ENCODE results near the gene MECR.

Gene MECR

DNA sequence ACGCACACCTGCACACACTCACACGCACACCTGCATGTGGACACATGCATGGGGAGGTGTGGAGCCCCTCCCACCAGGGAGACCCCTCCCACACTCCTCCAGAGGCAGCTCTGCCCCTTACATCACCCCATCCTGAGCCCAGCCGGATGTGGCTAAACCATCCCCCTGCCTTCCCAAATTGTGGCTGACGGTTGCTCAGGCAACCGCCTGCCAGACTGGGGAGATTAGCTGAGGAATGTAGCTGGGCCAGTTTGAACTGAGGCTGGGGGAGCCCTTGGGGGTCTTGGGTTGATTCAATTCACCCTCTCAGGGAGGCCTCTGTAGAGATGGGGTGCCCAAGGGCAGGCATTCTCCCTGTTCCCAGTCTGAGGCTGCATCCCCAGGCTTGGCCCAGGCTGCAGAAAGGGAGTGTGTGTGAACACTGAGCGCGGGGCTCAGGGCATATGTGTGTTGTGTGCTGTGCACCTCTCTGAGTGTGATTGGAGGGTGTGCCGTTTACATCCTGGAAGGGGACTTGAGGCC is 18.5 kb upstream of the MECR start:
- H3K79me1 ChIP-seq (replicated peaks; ENCODE audit: low read length, poor library complexity, severe bottlenecking) = peaks cover 17% of the 10 kb centered on the region
- no peaks in the 10 kb centered on the region for H3K36me3 ChIP-seq (ENCODE audit: control insufficient read depth in 1 of 2, insufficient read depth in 2 of 2, low read depth in 1 of 2, low read length in 2 of 2)
- no peak overlapping the region for H2BK15ac ChIP-seq (ENCODE audit: low read depth, poor library complexity, severe bottlenecking)
- H2BK120ac ChIP-seq (ENCODE audit: low read depth, low read length) = no peak overlapping the region
- peak overlapping the region; percentile 74 for H4K91ac ChIP-seq (ENCODE audit: low read length)
- no peak overlapping the region for H2AK5ac ChIP-seq (ENCODE audit: low read length, severe bottlenecking)
- DNase-seq = peak; percentile 43
- H3K9me3 ChIP-seq (ENCODE audit: control insufficient read depth, low read length) = no peaks in the 10 kb centered on the region
- H3K18ac ChIP-seq (ENCODE audit: low read depth in 1 of 2, low read length in 2 of 2) = no peak overlapping the region
- H3K14ac ChIP-seq (ENCODE audit: low read length in 2 of 2) = peak overlapping the region in 1 of 2 experiments; percentile 3
- H2AFZ ChIP-seq (ENCODE audit: low read depth, low read length) = no peak overlapping the region
- WGBS = 28% methylated on average over 8 of the region's 8 CpGs
- H3K4me3 ChIP-seq (ENCODE audit: insufficient read depth in 1 of 2, low read depth in 1 of 2, low read length in 2 of 2) = no peak overlapping the region
- H3K9ac ChIP-seq (ENCODE audit: low read length) = no peak overlapping the region
- no peak overlapping the region for H2BK5ac ChIP-seq (ENCODE audit: low read depth, low read length, poor library complexity, severe bottlenecking)
- peak overlapping the region; percentile 3 to 70 for H2BK12ac ChIP-seq (ENCODE audit: low read length in 2 of 2)
- no peak overlapping the region for H4K8ac ChIP-seq (ENCODE audit: low read length)
- H3K27ac ChIP-seq (ENCODE audit: low read length, poor library complexity, severe bottlenecking) = no peak overlapping the region
- no peak overlapping the region for H3K4me2 ChIP-seq (ENCODE audit: low read length, poor library complexity, severe bottlenecking)
- H3K23ac ChIP-seq (ENCODE audit: low read length in 2 of 2) = no peak overlapping the region
- H3K27me3 ChIP-seq (ENCODE audit: control insufficient read depth in 1 of 2, insufficient read depth in 1 of 2, low read length in 2 of 2) = no peaks in the 10 kb centered on the region
- H3K4ac ChIP-seq (ENCODE audit: low read depth in 1 of 2, low read length in 2 of 2) = no peak overlapping the region
- peaks cover 15% of the 10 kb centered on the region for H3K4me1 ChIP-seq (ENCODE audit: control insufficient read depth, insufficient read depth, low read depth, low read length)

GRCh38 chr1:29248409-29248808 is 17.7 kb upstream of the MECR start:
- no peak overlapping the region for H3K18ac ChIP-seq (ENCODE audit: low read depth in 1 of 2, low read length in 2 of 2)
- no peak overlapping the region for H3K9ac ChIP-seq (ENCODE audit: low read length)
- H3K27me3 ChIP-seq (ENCODE audit: control insufficient read depth in 1 of 2, insufficient read depth in 1 of 2, low read length in 2 of 2) = no peaks in the 10 kb centered on the region
- H2BK5ac ChIP-seq (ENCODE audit: low read depth, low read length, poor library complexity, severe bottlenecking) = no peak overlapping the region
- no peaks in the 10 kb centered on the region for H3K9me3 ChIP-seq (ENCODE audit: control insufficient read depth, low read length)
- H3K4ac ChIP-seq (ENCODE audit: low read depth in 1 of 2, low read length in 2 of 2) = no peak overlapping the region
- H2AFZ ChIP-seq (ENCODE audit: low read depth, low read length) = no peak overlapping the region
- H4K8ac ChIP-seq (ENCODE audit: low read length) = no peak overlapping the region
- WGBS = 100% methylated on average over 2 of the region's 2 CpGs
- peaks cover 20% of the 10 kb centered on the region for H3K4me1 ChIP-seq (ENCODE audit: control insufficient read depth, insufficient read depth, low read depth, low read length)
- no peak overlapping the region for H2BK12ac ChIP-seq (ENCODE audit: low read length in 2 of 2)
- H3K14ac ChIP-seq (ENCODE audit: low read length in 2 of 2) = no peak overlapping the region
- no peaks in the 10 kb centered on the region for H3K36me3 ChIP-seq (ENCODE audit: control insufficient read depth in 1 of 2, insufficient read depth in 2 of 2, low read depth in 1 of 2, low read length in 2 of 2)
- no peak overlapping the region for H3K27ac ChIP-seq (ENCODE audit: low read length, poor library complexity, severe bottlenecking)
- H4K91ac ChIP-seq (ENCODE audit: low read length) = peak overlapping the region; percentile 46
- H3K4me2 ChIP-seq (ENCODE audit: low read length, poor library complexity, severe bottlenecking) = no peak overlapping the region
- peaks cover 20% of the 10 kb centered on the region for H3K79me1 ChIP-seq (replicated peaks; ENCODE audit: low read length, poor library complexity, severe bottlenecking)
- no peak overlapping the region for H2AK5ac ChIP-seq (ENCODE audit: low read length, severe bottlenecking)
- DNase-seq = no peak
- H2BK120ac ChIP-seq (ENCODE audit: low read depth, low read length) = no peak overlapping the region
- H3K4me3 ChIP-seq (ENCODE audit: insufficient read depth in 1 of 2, low read depth in 1 of 2, low read length in 2 of 2) = no peak overlapping the region
- H2BK15ac ChIP-seq (ENCODE audit: low read depth, poor library complexity, severe bottlenecking) = no peak overlapping the region
- no peak overlapping the region for H3K23ac ChIP-seq (ENCODE audit: low read length in 2 of 2)

DNA sequence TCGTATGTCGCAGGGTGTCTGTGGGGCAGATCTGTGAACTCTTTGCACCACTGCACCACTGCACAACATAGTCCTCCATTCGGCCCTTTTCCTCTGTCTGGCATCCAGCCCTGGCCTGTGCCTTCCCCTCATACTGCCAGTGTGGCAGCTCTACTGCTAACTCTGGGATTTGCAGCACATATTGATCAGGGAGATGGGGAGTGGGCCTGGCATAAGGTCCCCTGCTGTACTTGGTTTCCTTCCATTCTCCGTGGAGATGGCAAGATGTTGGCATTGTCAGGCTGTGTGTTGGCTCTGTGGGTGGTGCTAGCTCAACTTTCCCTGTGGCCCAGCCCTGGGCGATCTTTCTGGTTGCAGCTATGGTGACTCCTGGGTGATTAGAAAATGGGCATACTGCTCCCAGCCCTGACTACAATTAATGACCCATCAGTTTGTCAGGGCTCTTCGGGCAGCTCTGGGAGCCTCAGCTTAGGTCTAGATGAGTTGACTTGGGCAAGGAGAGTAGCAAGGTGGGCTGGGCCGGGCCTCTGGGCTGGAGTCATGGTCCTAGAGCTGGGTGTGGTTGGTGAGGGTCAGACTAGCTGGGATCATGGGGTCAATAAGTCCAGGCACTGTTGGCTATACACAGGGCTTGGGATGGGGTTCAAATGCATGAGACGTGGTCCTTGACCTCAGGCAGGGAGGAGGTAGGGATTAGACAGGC is 17.0 kb upstream of the MECR start:
- Histone ChIP-seq H4K8ac (ENCODE audit: low read length) (peak overlapping the region; percentile 38), H3K9me3 (ENCODE audit: control insufficient read depth, low read length) (no peaks in the 10 kb centered on the region)
- WGBS = 81% methylated on average over 7 of the region's 8 CpGs

DNA sequence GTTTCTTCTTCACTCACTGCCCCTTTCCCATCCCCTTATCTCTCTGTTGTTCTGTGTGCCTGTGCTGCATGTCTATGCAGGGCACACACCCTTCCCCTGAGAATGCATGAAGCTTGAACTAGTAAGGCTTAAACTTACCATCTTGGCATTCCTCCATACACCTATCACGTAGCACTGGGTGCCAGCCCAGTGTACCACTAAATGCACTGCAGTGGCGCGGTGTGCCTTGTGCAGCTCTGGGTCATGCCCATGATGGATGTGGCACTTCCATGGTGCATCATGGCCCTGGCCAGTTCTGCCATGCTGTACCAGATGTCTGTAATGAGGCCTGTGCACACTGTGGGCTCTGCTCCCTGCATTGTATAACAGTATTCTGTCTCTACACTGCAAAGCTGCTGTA is 16.3 kb upstream of the MECR start:
- no peak overlapping the region for H3K4me2 ChIP-seq (ENCODE audit: low read length, poor library complexity, severe bottlenecking)
- H2BK5ac ChIP-seq (ENCODE audit: low read depth, low read length, poor library complexity, severe bottlenecking) = no peak overlapping the region
- no peak overlapping the region for H2BK12ac ChIP-seq (ENCODE audit: low read length in 2 of 2)
- no peak for DNase-seq
- H3K23ac ChIP-seq (ENCODE audit: low read length in 2 of 2) = no peak overlapping the region
- H2AK5ac ChIP-seq (ENCODE audit: low read length, severe bottlenecking) = no peak overlapping the region
- no peak overlapping the region for H3K27ac ChIP-seq (ENCODE audit: low read length, poor library complexity, severe bottlenecking)
- no peak overlapping the region for H4K8ac ChIP-seq (ENCODE audit: low read length)
- H3K4me1 ChIP-seq (ENCODE audit: control insufficient read depth, insufficient read depth, low read depth, low read length) = peaks cover 21% of the 10 kb centered on the region
- 56% methylated on average over 3 of the region's 3 CpGs for WGBS
- no peaks in the 10 kb centered on the region for H3K9me3 ChIP-seq (ENCODE audit: control insufficient read depth, low read length)
- no peaks in the 10 kb centered on the region for H3K27me3 ChIP-seq (ENCODE audit: control insufficient read depth in 1 of 2, insufficient read depth in 1 of 2, low read length in 2 of 2)
- peak overlapping the region in 1 of 2 experiments; percentile 3 for H3K14ac ChIP-seq (ENCODE audit: low read length in 2 of 2)
- H3K9ac ChIP-seq (ENCODE audit: low read length) = no peak overlapping the region
- H4K91ac ChIP-seq (ENCODE audit: low read length) = no peak overlapping the region
- no peak overlapping the region for H2AFZ ChIP-seq (ENCODE audit: low read depth, low read length)
- no peak overlapping the region for H2BK15ac ChIP-seq (ENCODE audit: low read depth, poor library complexity, severe bottlenecking)
- H3K36me3 ChIP-seq (ENCODE audit: control insufficient read depth in 1 of 2, insufficient read depth in 2 of 2, low read depth in 1 of 2, low read length in 2 of 2) = no peaks in the 10 kb centered on the region
- no peak overlapping the region for H2BK120ac ChIP-seq (ENCODE audit: low read depth, low read length)
- H3K4me3 ChIP-seq (ENCODE audit: insufficient read depth in 1 of 2, low read depth in 1 of 2, low read length in 2 of 2) = no peak overlapping the region
- H3K4ac ChIP-seq (ENCODE audit: low read depth in 1 of 2, low read length in 2 of 2) = no peak overlapping the region
- H3K18ac ChIP-seq (ENCODE audit: low read depth in 1 of 2, low read length in 2 of 2) = no peak overlapping the region
- H3K79me1 ChIP-seq (replicated peaks; ENCODE audit: low read length, poor library complexity, severe bottlenecking) = peaks cover 20% of the 10 kb centered on the region

More for the DNA sequence above, 17.0 kb upstream of the MECR start:
- no peak overlapping the region for H2BK15ac ChIP-seq (ENCODE audit: low read depth, poor library complexity, severe bottlenecking)
- no peak overlapping the region for H3K18ac ChIP-seq (ENCODE audit: low read depth in 1 of 2, low read length in 2 of 2)
- H3K14ac ChIP-seq (ENCODE audit: low read length in 2 of 2) = no peak overlapping the region
- DNase-seq = no peak
- H3K4ac ChIP-seq (ENCODE audit: low read depth in 1 of 2, low read length in 2 of 2) = no peak overlapping the region
- no peak overlapping the region for H3K27ac ChIP-seq (ENCODE audit: low read length, poor library complexity, severe bottlenecking)
- H2BK5ac ChIP-seq (ENCODE audit: low read depth, low read length, poor library complexity, severe bottlenecking) = no peak overlapping the region
- no peak overlapping the region for H2AFZ ChIP-seq (ENCODE audit: low read depth, low read length)
- no peaks in the 10 kb centered on the region for H3K27me3 ChIP-seq (ENCODE audit: control insufficient read depth in 1 of 2, insufficient read depth in 1 of 2, low read length in 2 of 2)
- H2BK12ac ChIP-seq (ENCODE audit: low read length in 2 of 2) = no peak overlapping the region
- H3K9ac ChIP-seq (ENCODE audit: low read length) = no peak overlapping the region
- H3K23ac ChIP-seq (ENCODE audit: low read length in 2 of 2) = no peak overlapping the region
- H3K4me2 ChIP-seq (ENCODE audit: low read length, poor library complexity, severe bottlenecking) = no peak overlapping the region
- peaks cover 20% of the 10 kb centered on the region for H3K79me1 ChIP-seq (replicated peaks; ENCODE audit: low read length, poor library complexity, severe bottlenecking)
- peak overlapping the region; percentile 24 for H2AK5ac ChIP-seq (ENCODE audit: low read length, severe bottlenecking)
- no peak overlapping the region for H2BK120ac ChIP-seq (ENCODE audit: low read depth, low read length)
- peaks cover 21% of the 10 kb centered on the region for H3K4me1 ChIP-seq (ENCODE audit: control insufficient read depth, insufficient read depth, low read depth, low read length)
- no peaks in the 10 kb centered on the region for H3K36me3 ChIP-seq (ENCODE audit: control insufficient read depth in 1 of 2, insufficient read depth in 2 of 2, low read depth in 1 of 2, low read length in 2 of 2)
- peak overlapping the region; percentile 14 for H4K91ac ChIP-seq (ENCODE audit: low read length)
- no peak overlapping the region for H3K4me3 ChIP-seq (ENCODE audit: insufficient read depth in 1 of 2, low read depth in 1 of 2, low read length in 2 of 2)
